Pancreas (tissue), 10 donors: ENCODE data around the gene LRIG1. TPM values are rescaled to one million over a fixed set of nuclear protein-coding genes. Genes with fewer than 3 reads are reported as not detected.

ENCODE experiments used
- ATAC-seq, 4 donors: fragments of 200-7000 bp; cut with Tn5 transposase; one replicate each; pipeline versions ENCODE4 v1.8.0 to v1.9.1; 2020; ENCODE audit warnings: mild to moderate bottlenecking in 4 of 4, moderate library complexity in 4 of 4
- DNase-seq, 6 donors: peaks; one replicate each; pipeline ENCODE4 v3.0.0-alpha.2; 2020
- FAIRE-seq: peaks from 2 replicates; lab custom pipeline; 2012; peaks lifted over from hg19 to GRCh38; lab: Jason Lieb, UNC
- H3K27ac ChIP-seq, 4 donors: fragments of 200-600 bp; sonication (generic); 1 replicate in 3 of 4; 2 replicates in 1 of 4; pipeline versions ENCODE4 v1.5.0 to v1.8.0; 2020
- H3K27me3 ChIP-seq, 4 donors: fragments of 200-600 bp; one replicate each; pipeline ENCODE4 v1.8.0; 2021
- H3K36me3 ChIP-seq, 3 donors: fragments of 200-600 bp; sonication (generic) in 1 of 3; one replicate each; pipeline versions ENCODE4 v1.5.0 to v1.8.0; 2020 to 2021
- H3K4me1 ChIP-seq, 3 donors: fragments of 200-600 bp; one replicate each; pipeline ENCODE4 v1.8.0; 2021
- H3K4me3 ChIP-seq, 4 donors: fragments of 200-600 bp; sonication (generic) in 2 of 4; one replicate each; pipeline versions ENCODE4 v1.5.0 to v1.8.0; 2020 to 2021
- H3K9me3 ChIP-seq, 4 donors: fragments of 200-600 bp; one replicate each; pipeline ENCODE4 v1.8.0; 2021
- CTCF ChIP-seq, 4 donors: fragments of 200-600 bp; sonication (generic) in 3 of 4; IDR thresholded peaks; one replicate each; pipeline versions ENCODE4 v1.5.0 to v1.8.0; 2021; ENCODE audit warnings: antibody characterized with exemption in 4 of 4
- WGBS, 2 donors: extraction: QIAGEN DNeasy Blood & Tissue Kit; methylation state at CpG; one replicate each; pipeline ENCODE4 v1.1.7; 2013; 5-methylcytosine and 5-hydroxymethylcytosine counted together
- intact Hi-C, 3 donors: fragments of 100-400 bp; cut with DNase I; formaldehyde crosslinking; loops; one replicate each; pipeline versions ENCODE4 v1.11.1 to v1.14.2; 2022
- polyA plus RNA-seq, 2 donors: library from polyadenylated mRNA; stranded (reverse); fragments of 200-250 nt; gene quantifications; one replicate each; pipeline ENCODE4 v1.2.3, GENCODE V29; 2013
- total RNA-seq, 6 donors: library from RNA; stranded (reverse); fragmentation: NEBNext Ultra II Directional in 4 of 6; extraction: Animal tissue kit (Norgen Biotek cat#: 25700) in 4 of 6; gene quantifications; one replicate each; pipeline versions ENCODE4 v1.2.1 to v1.2.4, GENCODE V29; 2021 to 2023
- donor health status: healthy with polysubstance abuse.
- donor health status: DM: no; HTN: no; CAD: no; lungs with moderate emphysema.
- donor health status: DM: no; HTN: no; CAD: no.
- donor health status: control.
- donor health status: control.
- donor health status: Bipolar disorder and iron deficiency.
- donor health status: DM: yes; HTN: yes; CAD: no.
- donor health status: DM: no; HTN: no; CAD: no.
- donor health status: DM: no; HTN: no; CAD: no.
- donor health status: DM: yes; HTN: yes; CAD: no.

LRIG1 gene
- total and polyA plus RNA-seq, 8 donors, result 32.7 to 104 (median 68.0) TPM

- no peak for FAIRE-seq
- peak in 1 of 6 donors; percentile 57 for DNase-seq
- H3K4me1 ChIP-seq, result peaks cover 17 to 37% (median 32%) of the 10 kb centered on the region in 3 donors
Measured at GRCh38 chr3:66498687-66499621, 1.9 kb downstream of the LRIG1 start.

GRCh38 chr3:66497985-66498671 lies 2.7 kb downstream of the LRIG1 start:
- peaks cover 22 to 41% (median 34%) of the 10 kb centered on the region in 3 donors for H3K4me1 ChIP-seq
- H3K4me3 ChIP-seq, result peak overlapping the region; percentile 0 to 100 (median 94)
- 13 to 19% methylated on average over 4 of the region's 4 CpGs for whole genome bisulfite sequencing, 2 donors
- ATAC-seq (peak in 3 of 4 donors; percentile 4 to 5 (median 5)), FAIRE-seq (no peak), DNase-seq (no peak)
- H3K9me3 ChIP-seq, result no peaks in the 10 kb centered on the region
- intact Hi-C loops, result loop anchor here in 2 of 3 donors (5.0 to 10.0 kb wide), 2 partner anchors 51 to 53 kb away; no protein-coding TSS in a partner anchor
- TF ChIP-seq CTCF (IDR thresholded peaks at IDR 0.05), result no peak
- H3K36me3 ChIP-seq, result no peaks in the 10 kb centered on the region
- H3K27me3 ChIP-seq, result no peaks in the 10 kb centered on the region
- peak overlapping the region in 3 of 4 donors; percentile 91 to 99 (median 97) for H3K27ac ChIP-seq

More at GRCh38 chr3:66498687-66499621, 1.9 kb downstream of the LRIG1 start:
- no peaks in the 10 kb centered on the region for H3K36me3 ChIP-seq
- H3K4me3 ChIP-seq, result peak overlapping the region; percentile 86 to 100 (median 94)
- no peaks in the 10 kb centered on the region for H3K9me3 ChIP-seq
- TF ChIP-seq CTCF (IDR thresholded peaks at IDR 0.05), result no peak
- peak in 1 of 4 donors; percentile 2 for ATAC-seq
- WGBS, 2 donors, result 6 to 9% methylated on average over 14 of the region's 14 CpGs
- H3K27me3 ChIP-seq, result no peaks in the 10 kb centered on the region
- intact Hi-C loops, result loop anchor here in 2 of 3 donors (5.0 to 10.0 kb wide), 2 partner anchors 52 to 54 kb away; no protein-coding TSS in a partner anchor
- peak overlapping the region; percentile 87 to 99 (median 94) for H3K27ac ChIP-seq

GRCh38 chr3:66497288-66497984 lies 3.4 kb downstream of the LRIG1 start:
- ATAC-seq, result no peak
- 24 to 25% methylated on average over 5 of the region's 5 CpGs for WGBS, 2 donors
- H3K36me3 ChIP-seq, result no peaks in the 10 kb centered on the region
- peak overlapping the region; percentile 0 to 100 (median 94) for H3K4me3 ChIP-seq
- peak overlapping the region in 3 of 4 donors; percentile 91 to 99 (median 97) for H3K27ac ChIP-seq
- H3K27me3 ChIP-seq, result no peaks in the 10 kb centered on the region
- H3K4me1 ChIP-seq, result peaks cover 27 to 41% (median 41%) of the 10 kb centered on the region in 3 donors
- intact Hi-C loops, result loop anchor here in 2 of 3 donors (5.0 to 10.0 kb wide), 2 partner anchors 50 to 53 kb away; no protein-coding TSS in a partner anchor
- no peak for TF ChIP-seq CTCF (IDR thresholded peaks at IDR 0.05)
- FAIRE-seq, result peak; percentile 64
- no peak for DNase-seq
- H3K9me3 ChIP-seq, result no peaks in the 10 kb centered on the region

- Histone ChIP-seq H3K27me3 (no peaks in the 10 kb centered on the region), H3K9me3 (no peaks in the 10 kb centered on the region), H3K4me1 (peaks cover 33 to 48% (median 47%) of the 10 kb centered on the region in 3 donors), H3K4me3 (peak overlapping the region in 2 of 4 donors; percentile 99 to 100), H3K27ac (peak overlapping the region in 3 of 4 donors; percentile 91 to 99 (median 97)), H3K36me3 (no peaks in the 10 kb centered on the region)
- DNase-seq (no peak), ATAC-seq (no peak), FAIRE-seq (no peak)
- intact Hi-C loops, result loop anchor here in 2 of 3 donors (5.0 to 10.0 kb wide), 2 partner anchors 49 to 52 kb away; no protein-coding TSS in a partner anchor
- no peak for TF ChIP-seq CTCF (IDR thresholded peaks at IDR 0.05)
Measured at GRCh38 chr3:66496746-66497145, 4.1 kb downstream of the LRIG1 start.
